ENCODE data around the gene NFATC4.

The NFATC4 gene

DNA sequence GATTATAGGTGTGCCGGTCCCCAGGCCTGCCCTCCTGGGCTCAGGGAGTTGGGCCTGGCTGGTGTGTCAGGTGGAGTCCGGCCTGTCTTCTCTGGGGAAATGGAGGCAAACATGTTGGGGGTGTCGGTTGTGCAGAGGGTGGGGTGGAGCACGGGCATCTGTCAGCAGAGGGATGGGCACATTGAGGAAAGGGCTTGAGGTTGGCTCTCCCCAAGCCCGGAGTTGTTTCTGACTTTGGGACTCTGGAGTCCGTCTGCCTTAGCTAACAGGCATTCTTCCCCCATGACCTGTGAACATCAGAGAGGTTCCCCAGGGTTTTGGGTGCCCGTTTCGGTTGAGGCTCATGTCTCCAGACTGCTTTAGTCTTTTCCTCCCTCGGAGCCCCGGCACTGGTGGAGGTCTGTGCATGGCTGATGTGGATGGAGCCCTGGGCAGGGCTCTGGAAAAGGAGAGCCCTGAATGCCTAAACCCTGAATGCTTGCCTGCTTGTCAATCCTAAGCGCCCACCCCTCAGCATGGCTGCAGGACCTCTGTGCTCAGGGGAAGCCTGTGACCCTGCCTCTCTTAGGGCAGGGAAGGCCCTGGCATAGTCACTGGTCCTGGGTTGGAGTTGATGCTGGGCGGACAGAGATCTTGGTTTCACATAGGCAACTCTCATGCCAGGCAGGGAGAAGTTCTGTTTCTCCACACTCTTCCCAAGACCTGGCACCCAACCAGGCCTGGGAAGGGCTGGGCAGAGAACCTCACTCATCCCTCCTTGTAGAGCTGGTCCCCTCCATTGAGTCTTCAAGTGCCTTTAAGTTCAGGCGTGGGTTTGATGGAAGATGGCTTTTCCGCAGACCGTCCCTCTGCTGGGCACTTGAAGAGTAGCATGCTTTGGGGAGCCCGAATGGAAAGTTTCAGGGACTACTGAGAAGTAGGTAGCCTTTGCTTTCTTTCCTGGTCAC lies 43.7 kb downstream of the NFATC4 start:
- DNase-seq: peak; percentile 44 to 50

DNA sequence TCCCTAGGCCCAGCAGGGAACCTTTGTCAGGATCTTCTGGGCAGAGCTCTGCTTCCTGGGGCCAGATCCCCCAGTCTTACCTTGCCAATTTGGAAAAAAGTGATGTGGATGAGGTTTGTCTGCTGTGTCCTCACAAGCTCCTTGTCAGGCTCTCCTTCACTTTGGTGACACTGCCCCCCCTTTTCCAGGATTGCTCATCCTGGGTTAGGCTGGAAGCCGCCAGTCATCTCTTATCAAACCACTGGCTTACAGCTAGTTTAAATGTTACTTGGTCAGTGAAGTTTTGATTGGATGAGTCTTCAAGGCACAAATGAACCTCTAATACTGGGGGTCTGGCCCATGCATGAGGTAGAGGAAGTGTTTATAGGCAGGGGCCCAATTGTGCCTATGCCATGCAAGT lies 46.1 kb downstream of the NFATC4 start:
- DNase-seq: no peak

DNA sequence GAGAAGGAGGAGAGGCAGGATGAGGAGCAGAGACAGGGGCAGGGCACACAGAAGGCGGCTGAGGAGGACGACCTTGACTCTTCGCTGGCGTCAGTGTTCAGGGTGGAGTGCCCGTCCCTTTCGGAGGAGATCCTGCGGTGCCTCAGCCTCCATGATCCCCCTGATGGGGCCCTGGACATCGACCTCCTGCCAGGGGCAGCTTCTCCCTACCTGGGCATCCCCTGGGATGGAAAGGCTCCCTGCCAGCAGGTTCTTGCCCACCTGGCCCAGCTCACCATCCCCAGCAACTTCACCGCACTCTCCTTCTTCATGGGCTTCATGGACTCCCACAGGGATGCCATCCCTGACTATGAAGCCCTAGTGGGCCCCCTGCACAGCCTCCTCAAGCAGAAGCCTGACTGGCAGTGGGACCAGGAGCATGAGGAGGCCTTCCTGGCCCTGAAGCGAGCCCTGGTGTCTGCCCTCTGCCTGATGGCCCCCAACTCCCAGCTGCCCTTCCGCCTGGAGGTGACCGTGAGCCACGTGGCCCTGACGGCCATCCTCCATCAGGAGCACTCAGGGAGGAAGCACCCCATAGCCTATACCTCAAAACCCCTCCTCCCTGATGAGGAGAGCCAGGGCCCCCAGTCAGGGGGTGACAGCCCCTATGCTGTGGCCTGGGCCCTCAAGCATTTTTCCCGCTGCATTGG lies 46.9 kb downstream of the NFATC4 start:
- DNase-seq: no peak

DNA sequence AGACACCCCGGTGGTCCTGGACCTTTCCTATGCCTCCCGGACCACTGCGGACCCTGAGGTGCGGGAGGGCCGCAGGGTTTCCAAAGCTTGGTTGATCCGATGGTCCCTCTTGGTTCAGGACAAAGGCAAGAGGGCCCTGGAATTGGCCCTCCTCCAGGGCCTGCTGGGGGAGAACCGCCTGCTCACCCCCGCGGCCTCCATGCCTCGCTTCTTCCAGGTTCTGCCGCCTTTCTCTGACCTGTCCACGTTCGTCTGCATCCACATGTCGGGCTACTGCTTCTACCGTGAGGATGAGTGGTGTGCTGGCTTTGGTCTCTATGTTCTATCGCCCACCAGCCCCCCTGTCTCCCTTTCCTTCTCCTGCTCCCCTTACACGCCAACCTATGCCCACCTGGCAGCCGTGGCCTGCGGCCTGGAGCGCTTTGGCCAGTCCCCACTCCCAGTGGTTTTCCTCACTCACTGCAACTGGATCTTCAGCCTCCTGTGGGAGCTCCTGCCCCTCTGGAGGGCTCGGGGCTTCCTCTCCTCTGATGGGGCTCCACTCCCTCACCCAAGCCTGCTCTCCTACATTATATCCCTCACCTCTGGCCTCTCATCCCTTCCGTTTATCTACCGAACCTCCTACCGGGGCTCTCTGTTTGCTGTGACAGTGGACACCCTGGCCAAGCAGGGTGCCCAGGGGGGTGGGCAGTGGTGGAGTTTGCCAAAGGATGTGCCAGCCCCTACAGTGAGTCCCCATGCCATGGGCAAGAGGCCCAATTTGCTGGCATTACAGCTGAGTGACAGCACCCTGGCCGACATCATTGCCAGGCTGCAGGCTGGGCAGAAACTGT lies 47.7 kb downstream of the NFATC4 start:
- DNase-seq: no peak

GRCh38 chr14:24416254-24416931 lies 48.4 kb downstream of the NFATC4 start:
- DNase-seq: no peak

GRCh38 chr14:24416932-24417619 lies 49.1 kb downstream of the NFATC4 start:
- no peak for DNase-seq

- no peak for DNase-seq
These were observed 50.0 kb downstream of the NFATC4 start for GRCh38 chr14:24417832-24418491.

DNA sequence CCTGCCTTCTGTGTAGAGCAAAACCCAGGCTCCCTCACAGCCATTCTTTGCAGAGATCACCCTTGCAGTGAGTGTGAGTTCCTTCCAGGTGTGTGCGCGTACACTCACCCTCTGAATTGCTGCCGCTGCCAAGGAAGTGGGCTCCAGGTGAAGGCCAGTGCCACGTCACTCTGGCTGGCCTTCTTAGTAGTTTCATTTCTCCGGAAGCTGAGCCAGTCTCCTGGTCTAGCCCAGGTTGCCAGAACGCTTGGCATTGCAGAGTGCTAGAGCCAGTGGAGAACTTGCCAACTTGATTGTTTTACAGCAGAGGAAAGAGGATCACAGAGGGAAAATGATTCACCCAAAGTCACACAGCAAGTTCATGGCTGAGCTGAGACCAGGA lies 50.5 kb downstream of the NFATC4 start:
- DNase-seq: no peak

DNA sequence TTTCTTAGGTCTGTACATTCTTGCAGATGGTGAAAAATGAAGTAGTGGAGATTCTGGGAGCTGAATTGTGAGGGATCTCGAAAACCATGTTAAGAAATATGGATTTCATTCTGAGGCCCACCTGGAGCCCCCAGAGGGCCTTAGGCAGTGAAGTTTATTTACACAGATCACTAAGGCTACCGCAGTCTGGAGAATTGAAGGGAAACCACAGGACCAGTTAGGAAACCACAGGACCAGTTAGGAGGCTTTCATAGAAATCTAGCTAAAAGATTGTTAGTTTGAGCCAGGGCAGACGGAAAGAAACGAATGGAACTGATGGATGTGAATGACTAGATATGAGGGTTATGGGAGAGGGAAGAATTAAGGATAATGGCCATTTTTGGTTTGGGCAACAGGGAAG lies 54.3 kb downstream of the NFATC4 start:
- DNase-seq: no peak

GRCh38 chr14:24422694-24423601 lies 55.0 kb downstream of the NFATC4 start:
- DNase-seq: no peak

- peak in 1 of 2 donors; percentile 54 for DNase-seq
These were observed 57.7 kb downstream of the NFATC4 start for GRCh38 chr14:24425704-24426103.

GRCh38 chr14:24426150-24426911 lies 58.3 kb downstream of the NFATC4 start:
- no peak for DNase-seq

DNA sequence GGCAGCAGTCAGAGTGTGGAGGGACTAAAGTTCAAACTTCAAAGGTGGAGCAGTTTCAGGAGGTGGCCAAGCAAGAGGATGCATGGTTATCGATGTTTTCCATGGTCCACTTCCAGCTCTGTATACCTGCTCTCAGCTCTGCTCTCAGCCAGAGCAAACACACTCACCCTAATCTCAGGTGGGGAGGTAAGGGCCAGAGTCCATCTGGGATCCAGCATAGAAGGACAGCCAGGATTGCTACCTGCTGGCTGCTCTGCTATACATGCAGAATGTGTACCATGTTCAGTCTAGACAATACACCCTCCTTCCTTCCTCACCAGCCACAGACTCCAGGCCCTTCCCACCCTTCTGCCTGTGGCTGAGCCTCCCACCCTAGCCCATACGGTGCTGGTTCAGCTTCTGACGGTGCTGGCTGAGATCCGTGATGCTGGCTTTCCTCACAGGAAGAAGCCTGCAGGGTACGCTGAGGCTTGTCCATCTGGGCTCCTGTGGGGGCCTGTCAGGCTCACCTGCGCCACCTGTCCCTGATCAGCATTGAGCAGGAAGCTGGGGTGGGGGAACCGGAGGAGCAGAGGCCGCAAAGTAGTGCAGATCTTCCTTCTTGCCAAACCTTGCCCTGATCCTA lies 59.0 kb downstream of the NFATC4 start:
- DNase-seq: peak in 1 of 2 donors; percentile 33

DNA sequence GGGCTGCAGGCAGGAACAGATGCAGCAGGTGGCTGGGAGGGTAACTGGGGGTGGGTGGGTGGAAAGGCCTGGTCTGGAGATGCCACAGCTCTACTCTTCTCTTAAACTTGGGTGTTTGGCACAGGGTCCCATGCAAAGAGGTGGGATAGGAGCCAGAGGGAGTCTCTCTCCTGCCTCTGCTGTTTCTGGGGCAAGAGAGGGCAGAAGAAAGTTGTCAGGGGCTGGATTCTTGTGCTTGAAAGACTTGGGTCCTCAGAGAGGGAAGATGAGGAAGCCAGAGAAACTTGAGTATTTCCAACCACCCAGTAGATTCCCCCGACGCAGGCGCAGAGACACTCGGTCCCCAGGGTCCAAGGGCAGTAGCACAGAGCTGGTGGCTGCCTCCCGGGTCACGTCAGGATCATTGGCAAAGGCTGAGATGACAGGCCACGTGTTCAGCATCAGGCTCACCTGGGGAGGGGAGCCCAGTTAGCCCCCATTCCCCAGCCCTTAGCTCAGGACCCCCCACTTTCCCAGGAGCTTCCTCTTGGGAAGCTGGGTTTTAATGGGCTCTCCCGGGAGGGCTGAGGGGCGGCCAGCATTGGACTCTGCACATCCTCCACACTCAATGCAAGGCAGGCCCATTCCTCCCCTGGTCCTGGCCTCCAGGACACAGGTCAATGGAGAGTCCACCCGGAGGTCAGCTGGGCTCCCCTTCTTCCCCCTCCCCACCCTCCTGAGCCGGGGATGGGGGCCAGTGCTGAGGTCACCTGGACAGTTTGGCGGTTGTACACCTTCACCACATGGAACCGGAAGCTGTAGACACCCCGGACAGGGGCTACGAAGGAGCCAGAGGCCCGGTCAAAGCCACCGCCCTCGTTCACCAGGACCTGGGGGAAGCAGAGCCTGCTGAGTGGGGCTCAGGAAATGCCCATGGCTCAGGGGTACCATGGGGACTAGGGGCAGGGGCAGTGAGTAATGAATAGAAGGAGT lies 59.8 kb downstream of the NFATC4 start:
- no peak for DNase-seq

GRCh38 chr14:24428628-24429394 lies 60.8 kb downstream of the NFATC4 start:
- DNase-seq: no peak
